GM21717 (cell line): Measurements from ENCODE around the gene EHD3.

Experiments
- ATAC-seq: cut with Tn5 transposase; IDR thresholded peaks from one replicate; pipeline ENCODE4 v1.9.1; 2021; ENCODE audit warnings: mild to moderate bottlenecking, moderate library complexity; ENCODE audit not compliant: unreplicated experiment

EHD3 gene

GRCh38 chr2:31233741-31234682, at the start of gene EHD3:
Gene EHD3 (plus strand): TSS chr2:31234152. CDS start chr2:31234622, 470 bp downstream.
- ATAC-seq: peak; percentile 90

GRCh38 chr2:31187166-31187565, 46.8 kb upstream of the EHD3 start:
- no peak for ATAC-seq

- no peak for ATAC-seq
These were observed 45.8 kb upstream of the EHD3 start for GRCh38 chr2:31188131-31188530.

- no peak for ATAC-seq
These were observed 44.8 kb upstream of the EHD3 start for GRCh38 chr2:31189141-31189540.

GRCh38 chr2:31190188-31190587, 43.8 kb upstream of the EHD3 start:
- ATAC-seq: no peak

- ATAC-seq: no peak
These were observed 42.0 kb upstream of the EHD3 start for GRCh38 chr2:31191931-31192330.

GRCh38 chr2:31192396-31192795, 41.6 kb upstream of the EHD3 start:
- ATAC-seq: no peak

GRCh38 chr2:31192851-31193392, 41.0 kb upstream of the EHD3 start:
- no peak for ATAC-seq

- no peak for ATAC-seq
These were observed 40.1 kb upstream of the EHD3 start for GRCh38 chr2:31193806-31194205.

GRCh38 chr2:31196622-31197021, 37.3 kb upstream of the EHD3 start:
- no peak for ATAC-seq

- ATAC-seq: no peak
These were observed 36.8 kb upstream of the EHD3 start for GRCh38 chr2:31197166-31197565.

GRCh38 chr2:31197669-31198068, 36.3 kb upstream of the EHD3 start:
- ATAC-seq: no peak

GRCh38 chr2:31199206-31199605, 34.7 kb upstream of the EHD3 start:
- no peak for ATAC-seq

GRCh38 chr2:31200972-31201371, 33.0 kb upstream of the EHD3 start:
- no peak for ATAC-seq

GRCh38 chr2:31202041-31202440, 31.9 kb upstream of the EHD3 start:
- ATAC-seq: no peak

GRCh38 chr2:31202833-31203232, 31.1 kb upstream of the EHD3 start:
- ATAC-seq: no peak

- no peak for ATAC-seq
These were observed 30.0 kb upstream of the EHD3 start for GRCh38 chr2:31203916-31204315.

- no peak for ATAC-seq
These were observed 29.2 kb upstream of the EHD3 start for GRCh38 chr2:31204783-31205182.

GRCh38 chr2:31205186-31205585, 28.8 kb upstream of the EHD3 start:
- no peak for ATAC-seq

- no peak for ATAC-seq
These were observed 28.3 kb upstream of the EHD3 start for GRCh38 chr2:31205613-31206012.

- ATAC-seq: no peak
These were observed 26.2 kb upstream of the EHD3 start for GRCh38 chr2:31207790-31208189.

- no peak for ATAC-seq
These were observed 25.7 kb upstream of the EHD3 start for GRCh38 chr2:31208240-31208639.
